Hematopoietic multipotent progenitor cell treated with erythropoietin and hydrocortisone succinate and interleukin-3 and kit ligand, for 4 days (in vitro differentiated cells): ENCODE measurements around the gene PVR.
"Not testable (repeated sequence)": the region's sequence is repeated elsewhere in the genome, so short reads cannot be mapped to it uniquely, and the experiment has no call there.

Experiments
- DNase-seq: peaks from one replicate; pipeline ENCODE4 v3.0.0-alpha.2; 2015

PVR gene

GRCh38 chr19:44704982-44705381, 61.3 kb downstream of the PVR start:
- no peak for DNase-seq

- DNase-seq = no peak
Measured at GRCh38 chr19:44705502-44706010, 61.8 kb downstream of the PVR start.

- DNase-seq = no peak
Measured at GRCh38 chr19:44706506-44707236, 63.0 kb downstream of the PVR start.

GRCh38 chr19:44707794-44708193, 64.1 kb downstream of the PVR start:
- DNase-seq = no peak

- no peak for DNase-seq
Measured at GRCh38 chr19:44708940-44709339, 65.2 kb downstream of the PVR start.

- DNase-seq = not testable (repeated sequence)
Measured at GRCh38 chr19:44709434-44710266, 65.9 kb downstream of the PVR start.

- no peak for DNase-seq
Measured at GRCh38 chr19:44710483-44710882, 66.8 kb downstream of the PVR start.

GRCh38 chr19:44712864-44713515, 69.3 kb downstream of the PVR start:
- DNase-seq = peak; percentile 46
